Liver (tissue), 3 donors: ENCODE data around the gene PRSS27.

Experiments
- CTCF ChIP-seq: fragments of 150-350 bp; IDR thresholded peaks from 2 replicates; pipeline ENCODE4 v1.5.1; 2017; ENCODE audit warnings: improper control_type of control experiment, low read depth, low read length; ENCODE audit not compliant: missing input control
- RAD21 ChIP-seq, 2 donors: IDR thresholded peaks; 2 replicates each; pipeline ENCODE4 v1.6.1; 2016; ENCODE audit warnings: antibody characterized with exemption in 2 of 2, mild to moderate bottlenecking in 2 of 2
- YY1 ChIP-seq: IDR thresholded peaks from 2 replicates; pipeline ENCODE4 v1.6.1; 2016; ENCODE audit warnings: antibody characterized with exemption, mild to moderate bottlenecking
- donor health status: healthy.
- donor health status: healthy.

DNA sequence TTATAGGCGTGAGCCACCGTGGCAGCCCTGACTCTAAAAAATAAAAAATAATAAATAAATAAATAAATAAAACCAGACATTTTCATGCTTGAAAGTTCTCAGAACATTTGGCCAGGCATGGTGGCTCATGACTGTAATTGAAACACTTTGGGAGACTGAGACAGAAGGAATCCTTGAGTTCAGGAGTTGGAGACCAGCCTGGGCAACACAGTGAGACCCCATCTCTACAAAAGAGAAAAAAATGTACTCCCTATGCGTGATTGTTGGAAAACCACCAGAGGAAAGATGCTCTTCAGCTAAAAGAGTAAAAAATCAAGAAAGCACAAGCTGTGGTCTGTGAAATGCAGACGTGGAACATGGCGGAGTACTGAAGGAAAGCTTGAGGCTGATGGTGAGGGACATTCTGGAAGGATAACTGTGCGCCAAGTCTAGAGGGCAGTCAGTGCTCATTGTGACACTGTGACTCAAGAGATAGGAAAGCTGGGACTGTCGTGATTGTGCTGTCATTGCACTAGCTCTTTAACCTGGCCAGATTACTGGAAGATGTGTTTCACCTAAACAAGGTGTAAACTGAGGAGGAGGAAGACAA lies 4.2 kb upstream of the PRSS27 start:
- TF ChIP-seq CTCF (no peak), YY1 (no peak), RAD21 (IDR thresholded peaks at IDR 0.05) (no peak)
